Measurements from ENCODE around the gene C1orf232. TPM values are rescaled to one million over a fixed set of nuclear protein-coding genes. Genes with fewer than 3 reads are reported as not detected.

Gene C1orf232
- total RNA-seq, 2 donors from 2014 or later = not detected

- intact Hi-C loops (cut with DNase I) = no loop called here
- H3K27ac ChIP-seq = peak overlapping the region; percentile 97
- peak; percentile 73 for DNase-seq
- TF ChIP-seq CTCF (IDR thresholded peaks at IDR 0.05) = no peak
- H3K4me1 ChIP-seq = no peaks in the 10 kb centered on the region
- H3K4me3 ChIP-seq = peak overlapping the region; percentile 38
- no peaks in the 10 kb centered on the region for H3K9me3 ChIP-seq
- H3K27me3 ChIP-seq = no peaks in the 10 kb centered on the region
- no peaks in the 10 kb centered on the region for H3K36me3 ChIP-seq
- H3K9ac ChIP-seq (ENCODE audit: low read depth in 2 of 2, low read length in 2 of 2) = peak overlapping the region in 1 of 2 donors; percentile 73
Measured at GRCh38 chr1:26126321-26127084, 42.3 kb downstream of the C1orf232 start.

GRCh38 chr1:26125946-26126320 lies 42.8 kb downstream of the C1orf232 start:
- Histone ChIP-seq H3K9ac (ENCODE audit: low read depth in 2 of 2, low read length in 2 of 2) (peak overlapping the region in 1 of 2 donors; percentile 43), H3K27ac (peak overlapping the region; percentile 97), H3K4me1 (no peaks in the 10 kb centered on the region), H3K27me3 (no peaks in the 10 kb centered on the region), H3K36me3 (no peaks in the 10 kb centered on the region), H3K4me3 (no peak overlapping the region), H3K9me3 (no peaks in the 10 kb centered on the region)
- TF ChIP-seq CTCF (IDR thresholded peaks at IDR 0.05) = no peak
- DNase-seq = no peak
- intact Hi-C loops (cut with DNase I) = no loop called here

GRCh38 chr1:26125382-26125781 lies 43.4 kb downstream of the C1orf232 start:
- Histone ChIP-seq H3K4me1 (no peaks in the 10 kb centered on the region), H3K27me3 (no peaks in the 10 kb centered on the region), H3K27ac (peak overlapping the region; percentile 97)

GRCh38 chr1:26124418-26125331 lies 44.1 kb downstream of the C1orf232 start:
- Histone ChIP-seq H3K9me3 (no peaks in the 10 kb centered on the region), H3K27me3 (no peaks in the 10 kb centered on the region), H3K27ac (peak overlapping the region; percentile 97), H3K36me3 (no peaks in the 10 kb centered on the region), H3K4me1 (no peaks in the 10 kb centered on the region), H3K9ac (ENCODE audit: low read depth in 2 of 2, low read length in 2 of 2) (no peak overlapping the region), H3K4me3 (no peak overlapping the region)
- TF ChIP-seq CTCF (IDR thresholded peaks at IDR 0.05) = no peak
- no peak for DNase-seq
- intact Hi-C loops (cut with DNase I) = no loop called here

More at GRCh38 chr1:26125382-26125781, 43.4 kb downstream of the C1orf232 start:
- TF ChIP-seq CTCF (IDR thresholded peaks at IDR 0.05) = no peak
- H3K36me3 ChIP-seq = no peaks in the 10 kb centered on the region
- H3K9ac ChIP-seq (ENCODE audit: low read depth in 2 of 2, low read length in 2 of 2) = peak overlapping the region in 1 of 2 donors; percentile 43
- H3K9me3 ChIP-seq = no peaks in the 10 kb centered on the region
- DNase-seq = no peak
- H3K4me3 ChIP-seq = no peak overlapping the region
- intact Hi-C loops (cut with DNase I) = no loop called here
